Measurements from ENCODE around the gene HIF3A.

HIF3A gene

GRCh38 chr19:46326608-46327007, 29.8 kb downstream of the HIF3A start:
- Histone ChIP-seq H3K4me1 (ENCODE audit: control insufficient read depth, insufficient read depth, low read length) (no peaks in the 10 kb centered on the region), H3K36me3 (ENCODE audit: control insufficient read depth, insufficient read depth, low read length) (peaks cover 57% of the 10 kb centered on the region), H3K27ac (ENCODE audit: insufficient read depth, low read depth, low read length, poor library complexity, severe bottlenecking) (no peak overlapping the region), H3K4me3 (ENCODE audit: insufficient read depth, low read depth, low read length) (no peak overlapping the region), H3K27me3 (ENCODE audit: control insufficient read depth, insufficient read depth, low read length, poor library complexity, severe bottlenecking) (no peaks in the 10 kb centered on the region), H3K9me3 (ENCODE audit: control insufficient read depth, low read length) (no peaks in the 10 kb centered on the region)
- WGBS, 2 experiments, result 95 to 96% methylated on average over 4 of the region's 4 CpGs

DNA sequence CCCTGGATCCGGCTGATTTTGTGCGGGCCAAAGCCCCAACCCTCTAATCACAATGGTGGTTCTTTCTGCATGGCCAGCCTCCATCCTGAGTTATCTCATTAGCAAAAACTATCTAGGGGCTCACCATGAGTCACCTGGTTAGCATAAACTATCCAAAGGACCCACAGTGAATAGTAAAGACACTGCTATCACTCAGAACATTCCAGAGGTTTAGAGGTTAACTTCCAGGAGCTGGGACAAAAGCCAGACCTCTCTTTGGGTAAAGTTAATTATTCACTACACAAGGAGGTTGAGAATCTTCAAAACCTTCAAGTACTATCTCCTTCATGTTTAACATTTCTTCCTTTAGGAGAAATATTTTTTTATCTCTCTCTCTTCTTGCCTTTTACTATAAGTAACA, 31.2 kb downstream of the HIF3A start:
- Histone ChIP-seq H3K4me3 (ENCODE audit: insufficient read depth, low read depth, low read length) (no peak overlapping the region), H3K9me3 (ENCODE audit: control insufficient read depth, low read length) (no peaks in the 10 kb centered on the region), H3K27ac (ENCODE audit: insufficient read depth, low read depth, low read length, poor library complexity, severe bottlenecking) (no peak overlapping the region), H3K27me3 (ENCODE audit: control insufficient read depth, insufficient read depth, low read length, poor library complexity, severe bottlenecking) (no peaks in the 10 kb centered on the region), H3K4me1 (ENCODE audit: control insufficient read depth, insufficient read depth, low read length) (no peaks in the 10 kb centered on the region), H3K36me3 (ENCODE audit: control insufficient read depth, insufficient read depth, low read length) (peaks cover 51% of the 10 kb centered on the region)
- WGBS, 2 experiments, result 93 to 97% methylated on average over 2 of the region's 2 CpGs

DNA sequence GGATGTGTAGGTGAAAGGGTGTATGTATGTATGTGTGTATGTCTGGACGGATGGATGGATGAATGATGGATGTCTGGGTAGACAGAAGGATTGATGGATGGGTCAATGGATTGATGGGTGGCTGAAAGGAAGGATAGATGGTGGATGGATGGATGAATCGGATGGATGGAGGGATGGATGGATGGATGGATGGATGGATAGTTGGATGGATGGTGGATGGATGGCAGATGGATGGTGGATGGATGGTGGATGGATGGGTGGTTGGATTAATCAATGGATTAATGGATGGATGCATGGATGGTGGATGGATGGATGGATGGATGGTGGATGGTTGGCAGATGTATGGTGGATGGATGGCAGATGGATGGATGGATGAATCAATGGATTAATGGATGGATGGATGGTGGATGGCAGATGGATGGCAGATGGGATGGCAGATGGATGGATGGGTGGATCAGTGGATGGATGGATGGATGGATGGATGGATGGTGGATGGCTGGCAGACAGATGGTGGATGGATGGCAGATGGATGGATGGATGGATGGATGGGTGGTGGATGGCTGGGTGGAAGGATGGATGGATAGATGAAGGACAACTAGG, 33.6 kb downstream of the HIF3A start:
- Histone ChIP-seq H3K36me3 (ENCODE audit: control insufficient read depth, insufficient read depth, low read length) (peaks cover 40% of the 10 kb centered on the region), H3K27me3 (ENCODE audit: control insufficient read depth, insufficient read depth, low read length, poor library complexity, severe bottlenecking) (no peaks in the 10 kb centered on the region), H3K4me1 (ENCODE audit: control insufficient read depth, insufficient read depth, low read length) (no peaks in the 10 kb centered on the region), H3K4me3 (ENCODE audit: insufficient read depth, low read depth, low read length) (no peak overlapping the region), H3K9me3 (ENCODE audit: control insufficient read depth, low read length) (no peaks in the 10 kb centered on the region), H3K27ac (ENCODE audit: insufficient read depth, low read depth, low read length, poor library complexity, severe bottlenecking) (no peak overlapping the region)
- 94% methylated on average over 2 of the region's 2 CpGs for WGBS, 2 experiments

- Histone ChIP-seq H3K27me3 (ENCODE audit: control insufficient read depth, insufficient read depth, low read length, poor library complexity, severe bottlenecking) (no peaks in the 10 kb centered on the region), H3K4me3 (ENCODE audit: insufficient read depth, low read depth, low read length) (no peak overlapping the region), H3K4me1 (ENCODE audit: control insufficient read depth, insufficient read depth, low read length) (no peaks in the 10 kb centered on the region), H3K36me3 (ENCODE audit: control insufficient read depth, insufficient read depth, low read length) (no peaks in the 10 kb centered on the region), H3K27ac (ENCODE audit: insufficient read depth, low read depth, low read length, poor library complexity, severe bottlenecking) (no peak overlapping the region), H3K9me3 (ENCODE audit: control insufficient read depth, low read length) (no peaks in the 10 kb centered on the region)
- 91 to 97% methylated on average over 1 of the region's 1 CpG for WGBS, 2 experiments
These were observed 40.6 kb downstream of the HIF3A start for GRCh38 chr19:46337487-46337886.

DNA sequence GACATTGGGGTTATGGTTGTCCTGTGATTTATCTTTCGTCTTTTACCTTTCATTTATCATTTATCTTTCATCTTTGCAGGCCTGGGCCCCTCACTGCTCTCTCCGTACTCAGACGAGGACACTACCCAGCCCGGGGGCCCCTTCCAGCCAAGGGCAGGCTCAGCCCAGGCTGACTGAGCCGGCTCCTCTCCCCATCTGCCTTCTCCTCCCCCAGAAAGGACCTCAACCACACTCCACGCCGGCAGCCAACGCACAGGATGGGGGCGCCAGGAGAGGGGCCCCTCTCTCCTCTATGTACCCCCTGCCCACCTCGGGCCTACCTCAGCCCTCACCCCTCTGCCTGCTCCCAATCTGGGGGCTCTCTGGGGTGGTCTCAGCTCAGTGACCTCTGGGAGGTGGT, 42.6 kb downstream of the HIF3A start:
- no peak overlapping the region for H3K4me3 ChIP-seq (ENCODE audit: insufficient read depth, low read depth, low read length)
- no peak overlapping the region for H3K27ac ChIP-seq (ENCODE audit: insufficient read depth, low read depth, low read length, poor library complexity, severe bottlenecking)
- 87 to 91% methylated on average over 10 of the region's 10 CpGs for whole genome bisulfite sequencing, 2 experiments
- no peaks in the 10 kb centered on the region for H3K4me1 ChIP-seq (ENCODE audit: control insufficient read depth, insufficient read depth, low read length)
- H3K27me3 ChIP-seq (ENCODE audit: control insufficient read depth, insufficient read depth, low read length, poor library complexity, severe bottlenecking), result no peaks in the 10 kb centered on the region
- no peaks in the 10 kb centered on the region for H3K36me3 ChIP-seq (ENCODE audit: control insufficient read depth, insufficient read depth, low read length)
- no peaks in the 10 kb centered on the region for H3K9me3 ChIP-seq (ENCODE audit: control insufficient read depth, low read length)

DNA sequence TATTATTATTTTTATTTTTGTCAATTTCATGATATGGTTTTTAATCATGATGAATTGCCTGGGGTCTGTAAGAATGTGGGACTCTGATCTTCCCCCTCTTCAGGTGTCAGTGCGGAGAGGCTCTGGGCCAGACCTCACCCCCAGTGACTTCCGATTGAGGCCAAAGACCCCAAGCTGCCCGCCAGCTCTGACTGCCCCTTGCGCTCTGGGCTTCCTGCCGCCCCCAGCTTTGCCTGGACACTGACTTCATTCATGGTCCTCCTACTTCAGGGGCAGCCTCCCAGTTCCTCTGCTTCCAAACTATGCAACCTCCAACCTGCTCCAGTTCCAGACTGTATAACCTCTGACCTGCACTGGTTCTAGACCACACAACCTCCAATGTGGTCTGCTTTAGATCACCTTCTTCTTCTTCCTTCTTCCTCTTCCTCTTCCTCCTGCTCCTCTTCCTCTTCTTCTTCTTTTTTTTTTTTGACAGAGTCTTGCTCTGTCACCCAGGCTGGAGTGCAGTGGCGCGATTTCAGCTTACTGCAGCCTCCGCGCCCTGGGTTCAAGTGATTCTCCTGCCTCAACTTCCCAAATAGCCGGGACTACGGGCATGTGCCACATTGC, 43.3 kb downstream of the HIF3A start:
- Histone ChIP-seq H3K9me3 (ENCODE audit: control insufficient read depth, low read length) (no peaks in the 10 kb centered on the region), H3K4me3 (ENCODE audit: insufficient read depth, low read depth, low read length) (no peak overlapping the region), H3K4me1 (ENCODE audit: control insufficient read depth, insufficient read depth, low read length) (no peaks in the 10 kb centered on the region), H3K36me3 (ENCODE audit: control insufficient read depth, insufficient read depth, low read length) (no peaks in the 10 kb centered on the region), H3K27me3 (ENCODE audit: control insufficient read depth, insufficient read depth, low read length, poor library complexity, severe bottlenecking) (no peaks in the 10 kb centered on the region), H3K27ac (ENCODE audit: insufficient read depth, low read depth, low read length, poor library complexity, severe bottlenecking) (no peak overlapping the region)
- 93 to 94% methylated on average over 11 of the region's 11 CpGs for WGBS, 2 experiments

GRCh38 chr19:46341937-46342336, 45.1 kb downstream of the HIF3A start:
- Histone ChIP-seq H3K27ac (ENCODE audit: insufficient read depth, low read depth, low read length, poor library complexity, severe bottlenecking) (no peak overlapping the region), H3K4me3 (ENCODE audit: insufficient read depth, low read depth, low read length) (no peak overlapping the region), H3K4me1 (ENCODE audit: control insufficient read depth, insufficient read depth, low read length) (no peaks in the 10 kb centered on the region), H3K36me3 (ENCODE audit: control insufficient read depth, insufficient read depth, low read length) (no peaks in the 10 kb centered on the region), H3K27me3 (ENCODE audit: control insufficient read depth, insufficient read depth, low read length, poor library complexity, severe bottlenecking) (no peaks in the 10 kb centered on the region), H3K9me3 (ENCODE audit: control insufficient read depth, low read length) (no peaks in the 10 kb centered on the region)
- 96 to 98% methylated on average over 3 of the region's 3 CpGs for WGBS, 2 experiments

- Histone ChIP-seq H3K27me3 (ENCODE audit: control insufficient read depth, insufficient read depth, low read length, poor library complexity, severe bottlenecking) (no peaks in the 10 kb centered on the region), H3K36me3 (ENCODE audit: control insufficient read depth, insufficient read depth, low read length) (no peaks in the 10 kb centered on the region), H3K9me3 (ENCODE audit: control insufficient read depth, low read length) (no peaks in the 10 kb centered on the region), H3K4me1 (ENCODE audit: control insufficient read depth, insufficient read depth, low read length) (no peaks in the 10 kb centered on the region), H3K27ac (ENCODE audit: insufficient read depth, low read depth, low read length, poor library complexity, severe bottlenecking) (no peak overlapping the region), H3K4me3 (ENCODE audit: insufficient read depth, low read depth, low read length) (no peak overlapping the region)
- 86 to 92% methylated on average over 1 of the region's 1 CpG for WGBS, 2 experiments
These were observed 47.5 kb downstream of the HIF3A start for GRCh38 chr19:46344363-46344762.

DNA sequence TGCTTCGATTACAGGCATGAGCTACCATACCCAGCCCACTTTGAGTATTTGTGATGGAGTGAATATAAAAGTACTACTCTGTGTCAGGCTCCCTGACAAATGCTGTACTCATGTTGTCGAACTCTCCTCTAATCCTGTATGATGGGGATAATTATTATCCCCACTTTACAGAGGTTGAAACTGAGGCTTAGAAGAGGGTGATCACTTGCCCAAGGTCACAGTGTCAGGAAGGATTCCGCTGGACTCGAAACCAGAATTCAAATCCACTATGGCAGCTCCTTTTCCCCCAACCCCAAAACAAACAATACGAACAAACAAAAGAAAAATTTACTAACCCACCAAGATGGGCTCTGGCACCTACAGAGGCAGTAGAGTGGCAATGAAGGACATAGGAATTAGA, 48.3 kb downstream of the HIF3A start:
- WGBS, 2 experiments, result 88 to 92% methylated on average over 5 of the region's 5 CpGs
- Histone ChIP-seq H3K4me1 (ENCODE audit: control insufficient read depth, insufficient read depth, low read length) (no peaks in the 10 kb centered on the region), H3K4me3 (ENCODE audit: insufficient read depth, low read depth, low read length) (no peak overlapping the region), H3K36me3 (ENCODE audit: control insufficient read depth, insufficient read depth, low read length) (no peaks in the 10 kb centered on the region), H3K27ac (ENCODE audit: insufficient read depth, low read depth, low read length, poor library complexity, severe bottlenecking) (no peak overlapping the region), H3K27me3 (ENCODE audit: control insufficient read depth, insufficient read depth, low read length, poor library complexity, severe bottlenecking) (no peaks in the 10 kb centered on the region), H3K9me3 (ENCODE audit: control insufficient read depth, low read length) (no peaks in the 10 kb centered on the region)

GRCh38 chr19:46346821-46347571, 50.2 kb downstream of the HIF3A start, which contains the start of gene PPP5C:
Gene PPP5C (plus strand): TSS chr19:46347087. CDS start chr19:46347097, 10 bp downstream.
- Histone ChIP-seq H3K36me3 (ENCODE audit: control insufficient read depth, insufficient read depth, low read length) (no peaks in the 10 kb centered on the region), H3K9me3 (ENCODE audit: control insufficient read depth, low read length) (no peaks in the 10 kb centered on the region), H3K4me3 (ENCODE audit: insufficient read depth, low read depth, low read length) (peak within 1 kb of the TSS; percentile 99), H3K27ac (ENCODE audit: insufficient read depth, low read depth, low read length, poor library complexity, severe bottlenecking) (peak within 1 kb of the TSS; percentile 69), H3K4me1 (ENCODE audit: control insufficient read depth, insufficient read depth, low read length) (no peaks in the 10 kb centered on the region), H3K27me3 (ENCODE audit: control insufficient read depth, insufficient read depth, low read length, poor library complexity, severe bottlenecking) (no peaks in the 10 kb centered on the region)
- 0% methylated on average over 62 of the region's 62 CpGs for WGBS, 2 experiments

All from ectodermal cell (in vitro differentiated cells).